NCI-H774 (cell line): Measurements from ENCODE around the gene LAMB3.

ENCODE experiments used
- DNase-seq: peaks from one replicate; lab custom pipeline; 2025; lab: John Stamatoyannopoulos, UW

Gene LAMB3

GRCh38 chr1:209661071-209661470 lies 8.8 kb upstream of the LAMB3 start:
- no peak for DNase-seq

GRCh38 chr1:209659909-209660308 lies 7.7 kb upstream of the LAMB3 start:
- no peak for DNase-seq

- DNase-seq = no peak
These were observed 5.7 kb upstream of the LAMB3 start for GRCh38 chr1:209657918-209658317.

- DNase-seq = no peak
These were observed 5.1 kb upstream of the LAMB3 start for GRCh38 chr1:209657140-209657879.

- DNase-seq = no peak
These were observed 3.4 kb upstream of the LAMB3 start for GRCh38 chr1:209655411-209656231.

GRCh38 chr1:209653915-209654351 lies 1.7 kb upstream of the LAMB3 start:
- DNase-seq = no peak

- DNase-seq = peak; percentile 54
These were observed 712 bp upstream of the LAMB3 start for GRCh38 chr1:209652873-209653401.

GRCh38 chr1:209651138-209651587 lies 1.1 kb downstream of the LAMB3 start:
- DNase-seq = no peak

GRCh38 chr1:209650454-209650853 lies 1.8 kb downstream of the LAMB3 start:
- no peak for DNase-seq

GRCh38 chr1:209648931-209649776 lies 3.1 kb downstream of the LAMB3 start:
- DNase-seq = no peak

GRCh38 chr1:209648346-209648745 lies 3.9 kb downstream of the LAMB3 start:
- no peak for DNase-seq

GRCh38 chr1:209647156-209647555 lies 5.1 kb downstream of the LAMB3 start:
- no peak for DNase-seq

GRCh38 chr1:209646558-209646957 lies 5.7 kb downstream of the LAMB3 start:
- DNase-seq = no peak

GRCh38 chr1:209645574-209646452 lies 6.4 kb downstream of the LAMB3 start:
- DNase-seq = no peak

- no peak for DNase-seq
These were observed 8.8 kb downstream of the LAMB3 start for GRCh38 chr1:209643285-209644020.

- no peak for DNase-seq
These were observed 9.4 kb downstream of the LAMB3 start for GRCh38 chr1:209642816-209643215.

GRCh38 chr1:209641832-209642172 lies 10.4 kb downstream of the LAMB3 start:
- DNase-seq = no peak

GRCh38 chr1:209635850-209636249 lies 16.4 kb downstream of the LAMB3 start:
- no peak for DNase-seq

- DNase-seq = no peak
These were observed 18.1 kb downstream of the LAMB3 start for GRCh38 chr1:209634005-209634737.
